HCT116 (cell line): ENCODE measurements around the gene PLEKHJ1. TPM values are rescaled to one million over a fixed set of nuclear protein-coding genes. Genes with fewer than 3 reads are reported as not detected.

ENCODE experiments used
- ATAC-seq: fragments of 200-7000 bp; cut with Tn5 transposase; 2 replicates; pipeline ENCODE4 v1.9.1; 2020; ENCODE audit warnings: mild to moderate bottlenecking, moderate library complexity
- BruUV-seq: library from RNA; stranded (reverse); fragments of 400-500 nt; replicated peaks from 2 replicates; lab custom pipeline; 2021; lab: Mats Ljungman, UMichigan
- CTCF ChIA-PET: fragments of 300-600 bp; sonication (Branson Sonifier 250); formaldehyde crosslinking; loops from one replicate; lab custom pipeline; 2021; ENCODE audit warnings: antibody characterized with exemption; lab: Charles Lee
- POLR2A ChIA-PET: fragments of 300-600, 350-600 bp; sonication (Branson Sonifier 250); formaldehyde crosslinking; loops from one replicate; lab custom pipeline; 2021; ENCODE audit warnings: antibody characterized with exemption; lab: Charles Lee
- RAD21 ChIA-PET, 2 experiments: fragments of 300-600 bp; sonication (Branson Sonifier 250); formaldehyde crosslinking; loops; one replicate each; lab custom pipeline; 2023; ENCODE audit warnings: low total read pairs in 2 of 2; ENCODE audit not compliant: uncharacterized antibody in 2 of 2, unreplicated experiment in 2 of 2, low non-redundant PET in 1 of 2; lab: Charles Lee
- DNase-seq: peaks from one replicate; pipeline ENCODE4 v3.0.0-alpha.2; 2010; ENCODE audit warnings: low read depth, low spot score
- H2AFZ ChIP-seq: fragments of 200-600 bp; shearing (Covaris generic), sonication (generic); 2 replicates; pipeline ENCODE4 v1.6.1; 2017; ENCODE audit warnings: low read depth, mixed run types, mixed read lengths, antibody characterized with exemption, low read length; ENCODE audit not compliant: poor library complexity, severe bottlenecking
- H3K27ac ChIP-seq: 2 replicates; pipeline ENCODE4 v1.5.1; 2012; ENCODE audit warnings: low read depth, low read length
- H3K27me3 ChIP-seq: fragments of 200-600 bp; sonication (generic); 2 replicates; pipeline ENCODE4 v1.6.1; 2016; ENCODE audit warnings: mixed run types, low read length, mixed read lengths; ENCODE audit not compliant: insufficient read depth
- H3K36me3 ChIP-seq, 2 experiments: fragments of 200-500 bp in 1 of 2; fragments of 200-600 bp in 1 of 2; sonication (Bioruptor generic) in 1 of 2; sonication (generic) in 1 of 2; 2 replicates each; pipeline versions ENCODE4 v1.5.1 to v1.6.1; 2014 to 2016; ENCODE audit warnings: low read length in 2 of 2, inconsistent platforms in 1 of 2, mixed read lengths in 1 of 2, mixed run types in 1 of 2; ENCODE audit not compliant: insufficient read depth in 2 of 2, control insufficient read depth in 1 of 2
- H3K4me1 ChIP-seq, 2 experiments: fragments of 200-600 bp in 1 of 2; sonication (generic) in 1 of 2; 2 replicates each; pipeline versions ENCODE4 v1.5.1 to v1.6.1; 2012 to 2017; ENCODE audit warnings: low read length in 2 of 2, inconsistent platforms in 1 of 2, mild to moderate bottlenecking in 1 of 2, mixed read lengths in 1 of 2, mixed run types in 1 of 2, moderate library complexity in 1 of 2; ENCODE audit not compliant: insufficient read depth in 2 of 2, control insufficient read depth in 1 of 2
- H3K4me2 ChIP-seq: fragments of 200-600 bp; sonication (generic); 2 replicates; pipeline ENCODE4 v1.6.1; 2017; ENCODE audit warnings: mixed run types, low read length, mixed read lengths
- H3K4me3 ChIP-seq, 2 experiments: fragments of 200-600 bp in 1 of 2; sonication (generic) in 1 of 2; replicated peaks in 1 of 2; 2 replicates each; pipeline ENCODE4 v1.5.1; 2011 to 2016; ENCODE audit warnings: low read length in 2 of 2, control low read depth in 1 of 2, low read depth in 1 of 2, mild to moderate bottlenecking in 1 of 2, mixed read lengths in 1 of 2, mixed run types in 1 of 2
- H3K79me2 ChIP-seq: fragments of 200-600 bp; sonication (generic); 2 replicates; pipeline ENCODE4 v1.6.1; 2017; ENCODE audit warnings: mild to moderate bottlenecking, mixed run types, low read length, moderate library complexity, mixed read lengths; ENCODE audit not compliant: insufficient read depth
- H3K9ac ChIP-seq: fragments of 200-600 bp; sonication (generic); 2 replicates; pipeline ENCODE4 v1.6.1; 2016; ENCODE audit warnings: low read length, mixed read lengths
- H3K9me2 ChIP-seq: fragments of 200-600 bp; sonication (generic), shearing (Covaris generic); 2 replicates; pipeline ENCODE4 v1.6.1; 2017; ENCODE audit warnings: mixed run types, mild to moderate bottlenecking, moderate library complexity; ENCODE audit not compliant: insufficient read depth
- H3K9me3 ChIP-seq, 2 experiments: fragments of 200-500 bp in 1 of 2; fragments of 200-600 bp in 1 of 2; sonication (Bioruptor generic) in 1 of 2; sonication (generic) in 1 of 2; 2 replicates each; pipeline ENCODE4 v1.6.1; 2014 to 2017; ENCODE audit warnings: low read length in 2 of 2, mixed read lengths in 2 of 2, inconsistent platforms in 1 of 2, low read depth in 1 of 2, mild to moderate bottlenecking in 1 of 2, mixed run types in 1 of 2, moderate library complexity in 1 of 2; ENCODE audit not compliant: control insufficient read depth in 1 of 2, insufficient read depth in 1 of 2
- H4K20me1 ChIP-seq: fragments of 200-600 bp; sonication (generic), shearing (Covaris generic); 2 replicates; pipeline ENCODE4 v1.6.1; 2017; ENCODE audit warnings: mixed run types, mild to moderate bottlenecking, moderate library complexity; ENCODE audit not compliant: insufficient read depth
- ATF3 ChIP-seq: IDR thresholded peaks from 2 replicates; pipeline ENCODE4 v1.6.1; 2012
- CBX3 ChIP-seq: IDR thresholded peaks from 2 replicates; pipeline ENCODE4 v1.6.1; 2012; ENCODE audit warnings: low read depth
- CEBPB ChIP-seq: IDR thresholded peaks from 2 replicates; pipeline ENCODE4 v1.6.1; 2012; ENCODE audit warnings: low read depth
- EGR1 ChIP-seq: IDR thresholded peaks from 2 replicates; pipeline ENCODE4 v1.6.1; 2012; ENCODE audit warnings: low read depth
- EZH2phosphoT487 ChIP-seq: fragments of 200-600 bp; IDR thresholded peaks from 2 replicates; pipeline ENCODE4 v1.6.1; 2018; ENCODE audit warnings: antibody characterized with exemption, borderline replicate concordance
- FOSL1 ChIP-seq: IDR thresholded peaks from 2 replicates; pipeline ENCODE4 v1.6.1; 2012; ENCODE audit warnings: low read depth
- JUND ChIP-seq: IDR thresholded peaks from 2 replicates; pipeline ENCODE4 v1.6.1; 2012
- POLR2A ChIP-seq: IDR thresholded peaks from 2 replicates; pipeline ENCODE4 v1.7.0; 2011; ENCODE audit warnings: borderline replicate concordance; ENCODE audit not compliant: insufficient read depth, insufficient read length; ENCODE audit errors: extremely low read depth
- RAD21 ChIP-seq: IDR thresholded peaks from 2 replicates; pipeline ENCODE4 v1.6.1; 2012; ENCODE audit warnings: low read depth, mild to moderate bottlenecking
- REST ChIP-seq: IDR thresholded peaks from 2 replicates; pipeline ENCODE4 v1.6.1; 2012; ENCODE audit warnings: low read depth
- SIN3A ChIP-seq: IDR thresholded peaks from 2 replicates; pipeline ENCODE4 v1.6.1; 2012; ENCODE audit warnings: low read depth
- TCF7L2 ChIP-seq: IDR thresholded peaks from 2 replicates; pipeline ENCODE4 v1.7.0; 2011; ENCODE audit warnings: borderline replicate concordance, inconsistent platforms; ENCODE audit not compliant: insufficient read depth, insufficient read length; ENCODE audit errors: extremely low read depth
- YY1 ChIP-seq: IDR thresholded peaks from 2 replicates; pipeline ENCODE4 v1.6.1; 2011; ENCODE audit warnings: low read length, low read depth, moderate library complexity, mild to moderate bottlenecking; ENCODE audit not compliant: insufficient replicate concordance; ENCODE audit errors: extremely low read depth
- ZNF274 ChIP-seq: fragments of 200-500 bp; sonication (Bioruptor generic); IDR thresholded peaks from 2 replicates; pipeline ENCODE4 v1.6.1; 2014; ENCODE audit warnings: mild to moderate bottlenecking, low read depth, low read length, inconsistent platforms
- intact Hi-C: fragments of 100-400 bp; cut with micrococcal nuclease; formaldehyde crosslinking; loops from 2 replicates; pipeline ENCODE4 v1.10.0; 2022
- total RNA-seq: library from RNA; stranded (reverse); gene quantifications from one replicate; pipeline ENCODE4 v1.2.1, GENCODE V29; 2021; ENCODE audit not compliant: unreplicated experiment

PLEKHJ1 gene
- total RNA-seq, 1 experiment from 2014 or later, result 88.2 TPM

DNA sequence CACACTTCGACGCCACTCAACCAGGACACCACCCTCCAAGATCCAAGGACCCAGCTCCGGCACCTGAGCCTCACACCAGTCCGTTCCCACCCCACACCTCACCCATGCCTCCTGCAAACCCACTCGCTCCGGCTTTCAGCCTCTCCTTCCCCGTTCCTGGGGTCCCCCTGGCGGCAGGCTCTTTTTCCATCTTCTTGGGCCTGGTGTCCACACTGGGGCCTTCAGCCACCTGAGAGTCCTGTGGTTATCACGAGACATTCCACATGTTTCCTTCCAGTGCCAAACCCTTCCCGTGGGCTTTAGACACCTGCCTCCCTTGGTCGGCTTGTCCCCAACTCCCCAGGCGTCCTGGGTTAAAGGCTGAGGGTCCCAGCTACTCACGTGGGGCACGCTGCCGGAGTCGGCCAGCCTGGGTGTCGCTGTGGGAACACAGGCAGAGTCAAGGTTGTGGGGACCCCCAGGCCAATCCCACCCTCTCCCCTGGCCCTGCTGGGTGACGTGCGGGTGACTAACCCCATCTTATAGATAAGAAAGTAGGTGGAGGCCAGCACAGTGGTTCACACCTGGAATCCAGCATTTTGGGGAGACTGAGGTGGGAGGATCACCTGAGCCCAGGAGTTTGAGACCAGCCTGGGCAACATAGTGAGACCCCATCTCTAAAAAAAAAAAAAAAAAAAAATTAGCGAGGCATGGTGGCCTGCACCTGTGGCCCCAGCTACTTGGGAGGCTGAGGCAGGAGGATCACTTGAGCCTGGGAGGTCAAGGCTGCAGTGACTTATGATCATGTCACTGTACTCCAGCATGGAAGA lies 18.1 kb upstream of the PLEKHJ1 start:
- no peak for ATAC-seq
- no TSS peak for BruUV-seq
- ChIA-PET RAD21 (no interaction called here), CTCF (no interaction called here), POLR2A (no interaction called here)
- intact Hi-C loops, result no loop called here
- Histone ChIP-seq H3K36me3 (no peaks in the 10 kb centered on the region), H3K9ac (no peak overlapping the region), H4K20me1 (no peaks in the 10 kb centered on the region), H3K79me2 (no peaks in the 10 kb centered on the region), H3K4me2 (no peak overlapping the region), H3K4me1 (no peaks in the 10 kb centered on the region), H3K4me3 (no peak overlapping the region), H3K27ac (no peak overlapping the region), H3K27me3 (no peaks in the 10 kb centered on the region), H2AFZ (no peak overlapping the region), H3K9me3 (no peaks in the 10 kb centered on the region), H3K9me2 (no peaks in the 10 kb centered on the region)
- DNase-seq, result no peak
- TF ChIP-seq EZH2phosphoT487 (no peak), JUND (no peak), SIN3A (no peak), ZNF274 (no peak), ATF3 (no peak), YY1 (no peak), FOSL1 (no peak), EGR1 (no peak), CEBPB (no peak), REST (no peak), TCF7L2 (no peak), RAD21 (no peak), POLR2A (no peak), CBX3 (no peak)
